HG02763 (cell line): ENCODE measurements around the gene DAAM1.

ENCODE experiments used
- ATAC-seq: cut with Tn5 transposase; IDR thresholded peaks from one replicate; pipeline ENCODE4 v1.9.1; 2021; ENCODE audit warnings: mild to moderate bottlenecking, moderate library complexity; ENCODE audit not compliant: unreplicated experiment

The DAAM1 gene

GRCh38 chr14:59253527-59253926 is 65.1 kb downstream of the DAAM1 start:
- ATAC-seq = no peak

GRCh38 chr14:59254146-59254910 is 65.9 kb downstream of the DAAM1 start:
- ATAC-seq = no peak

- peak; percentile 69 for ATAC-seq
These were observed 66.6 kb downstream of the DAAM1 start for GRCh38 chr14:59254911-59255545.

GRCh38 chr14:59256331-59256730 is 67.9 kb downstream of the DAAM1 start:
- no peak for ATAC-seq

GRCh38 chr14:59261334-59261733 is 72.9 kb downstream of the DAAM1 start:
- ATAC-seq = no peak

GRCh38 chr14:59262717-59263454 is 74.4 kb downstream of the DAAM1 start:
- ATAC-seq = no peak

- no peak for ATAC-seq
These were observed 77.3 kb downstream of the DAAM1 start for GRCh38 chr14:59265808-59266207.

GRCh38 chr14:59267046-59267445 is 78.6 kb downstream of the DAAM1 start:
- no peak for ATAC-seq

- ATAC-seq = no peak
These were observed 79.5 kb downstream of the DAAM1 start for GRCh38 chr14:59268011-59268410.

- ATAC-seq = no peak
These were observed 80.4 kb downstream of the DAAM1 start for GRCh38 chr14:59268858-59269257.

- no peak for ATAC-seq
These were observed 81.0 kb downstream of the DAAM1 start for GRCh38 chr14:59269466-59269865.

GRCh38 chr14:59271256-59271655 is 82.8 kb downstream of the DAAM1 start:
- no peak for ATAC-seq

GRCh38 chr14:59271734-59272133 is 83.3 kb downstream of the DAAM1 start:
- ATAC-seq = no peak

GRCh38 chr14:59272633-59273032 is 84.2 kb downstream of the DAAM1 start:
- ATAC-seq = no peak

GRCh38 chr14:59273737-59274136 is 85.3 kb downstream of the DAAM1 start:
- no peak for ATAC-seq

- peak; percentile 60 for ATAC-seq
These were observed 86.5 kb downstream of the DAAM1 start for GRCh38 chr14:59274991-59275391.

- ATAC-seq = peak; percentile 79
These were observed 87.2 kb downstream of the DAAM1 start for GRCh38 chr14:59275668-59276067.

GRCh38 chr14:59276235-59276634 is 87.8 kb downstream of the DAAM1 start:
- ATAC-seq = peak; percentile 16

- ATAC-seq = no peak
These were observed 89.2 kb downstream of the DAAM1 start for GRCh38 chr14:59277659-59278058.

GRCh38 chr14:59278111-59278510 is 89.6 kb downstream of the DAAM1 start:
- ATAC-seq = no peak

- no peak for ATAC-seq
These were observed 92.5 kb downstream of the DAAM1 start for GRCh38 chr14:59280961-59281360.
